ENCODE data around the gene CPD. TPM values are rescaled to one million over a fixed set of nuclear protein-coding genes. Genes with fewer than 3 reads are reported as not detected.

The CPD gene
- total RNA-seq, 2 experiments from 2014 or later: 26.2 to 30.7 TPM

GRCh38 chr17:30449480-30449879 lies 70.8 kb downstream of the CPD start:
- ChIA-PET POLR2A (no interaction called here), CTCF (no interaction called here)
- H3K9me3 ChIP-seq (ENCODE audit: control insufficient read depth in 1 of 2, insufficient read depth in 1 of 2, low read length in 2 of 2): no peaks in the 10 kb centered on the region
- no peaks in the 10 kb centered on the region for H3K27me3 ChIP-seq (ENCODE audit: control insufficient read depth in 1 of 2, insufficient read depth in 2 of 2, low read length in 2 of 2)
- peaks cover 48% of the 10 kb centered on the region for H3K36me3 ChIP-seq (ENCODE audit: insufficient read depth, low read length)
- Mint-ChIP-seq H3K9me3 (no peaks in the 10 kb centered on the region), H3K4me1 (ENCODE audit: low read depth) (no peaks in the 10 kb centered on the region), H3K36me3 (ENCODE audit: low read depth) (peaks cover 83% of the 10 kb centered on the region), H3K4me3 (no peak overlapping the region), H3K27me3 (no peaks in the 10 kb centered on the region), H3K27ac (no peak overlapping the region)
- H3K27ac ChIP-seq (ENCODE audit: low read depth in 1 of 2, low read length in 2 of 2): no peak overlapping the region
- DNase-seq: no peak
- no peak for ATAC-seq (ENCODE audit: poor library complexity)
- no peak for TF ChIP-seq CTCF (IDR thresholded peaks at IDR 0.05)
- H3K4me3 ChIP-seq (ENCODE audit: low read length): no peak overlapping the region
- intact Hi-C loops (cut with DNase I, micrococcal nuclease): no loop called here
- no peaks in the 10 kb centered on the region for H3K4me1 ChIP-seq (ENCODE audit: insufficient read depth, low read length)

GRCh38 chr17:30450125-30451027 lies 71.6 kb downstream of the CPD start:
- Histone ChIP-seq H3K36me3 (ENCODE audit: insufficient read depth, low read length) (peaks cover 49% of the 10 kb centered on the region), H3K27ac (ENCODE audit: low read depth in 1 of 2, low read length in 2 of 2) (no peak overlapping the region), H3K4me3 (ENCODE audit: low read length) (no peak overlapping the region), H3K27me3 (ENCODE audit: control insufficient read depth in 1 of 2, insufficient read depth in 2 of 2, low read length in 2 of 2) (no peaks in the 10 kb centered on the region), H3K9me3 (ENCODE audit: control insufficient read depth in 1 of 2, insufficient read depth in 1 of 2, low read length in 2 of 2) (no peaks in the 10 kb centered on the region), H3K4me1 (ENCODE audit: insufficient read depth, low read length) (no peaks in the 10 kb centered on the region)
- ATAC-seq (ENCODE audit: poor library complexity): no peak
- intact Hi-C loops (cut with DNase I, micrococcal nuclease): no loop called here
- Mint-ChIP-seq H3K27me3 (no peaks in the 10 kb centered on the region), H3K4me3 (no peak overlapping the region), H3K9me3 (no peaks in the 10 kb centered on the region), H3K36me3 (ENCODE audit: low read depth) (peaks cover 85% of the 10 kb centered on the region), H3K4me1 (ENCODE audit: low read depth) (no peaks in the 10 kb centered on the region), H3K27ac (no peak overlapping the region)
- CTCF ChIA-PET: interaction anchor here (1.0 kb wide), 1 partner anchor 26 kb away, joined by 3 read pairs; no protein-coding TSS in a partner anchor
- POLR2A ChIA-PET: no interaction called here
- DNase-seq: no peak
- no peak for TF ChIP-seq CTCF (IDR thresholded peaks at IDR 0.05)

- no peaks in the 10 kb centered on the region for H3K27me3 ChIP-seq (ENCODE audit: control insufficient read depth in 1 of 2, insufficient read depth in 2 of 2, low read length in 2 of 2)
- no peaks in the 10 kb centered on the region for H3K27me3 Mint-ChIP-seq
- no peak overlapping the region for H3K4me3 ChIP-seq (ENCODE audit: low read length)
- DNase-seq: peak in 1 of 14 experiments; percentile 26
- H3K36me3 Mint-ChIP-seq (ENCODE audit: low read depth): peaks cover 82% of the 10 kb centered on the region
- H3K9me3 ChIP-seq (ENCODE audit: control insufficient read depth in 1 of 2, insufficient read depth in 1 of 2, low read length in 2 of 2): no peaks in the 10 kb centered on the region
- ChIA-PET CTCF (no interaction called here), POLR2A (interaction anchor here (0.8 kb wide), 1 partner anchor 22 kb away, joined by 4 read pairs; the partner anchor contains the start of gene GOSR1)
- TF ChIP-seq CTCF (IDR thresholded peaks at IDR 0.05): no peak
- intact Hi-C loops (cut with DNase I, micrococcal nuclease): no loop called here
- H3K4me1 Mint-ChIP-seq (ENCODE audit: low read depth): no peaks in the 10 kb centered on the region
- no peak overlapping the region for H3K27ac ChIP-seq (ENCODE audit: low read depth in 1 of 2, low read length in 2 of 2)
- H3K27ac Mint-ChIP-seq: no peak overlapping the region
- no peak overlapping the region for H3K4me3 Mint-ChIP-seq
- no peak for ATAC-seq (ENCODE audit: poor library complexity)
- H3K4me1 ChIP-seq (ENCODE audit: insufficient read depth, low read length): no peaks in the 10 kb centered on the region
- peaks cover 59% of the 10 kb centered on the region for H3K36me3 ChIP-seq (ENCODE audit: insufficient read depth, low read length)
- H3K9me3 Mint-ChIP-seq: no peaks in the 10 kb centered on the region
Measured at GRCh38 chr17:30454635-30455034, 75.9 kb downstream of the CPD start.

Data from CD4-positive, alpha-beta T cell (primary cell).